Smooth muscle cell (in vitro differentiated cells): ENCODE measurements around the gene TYMP. TPM values are rescaled to one million over a fixed set of nuclear protein-coding genes. Genes with fewer than 3 reads are reported as not detected.
A peak's percentile ranks its signal among the peaks of the same experiment; 100 is the strongest.

Source experiments
- DNase-seq: peaks from one replicate; lab custom pipeline; 2025; ENCODE audit not compliant: unreplicated experiment; lab: John Stamatoyannopoulos, UW
- H2AFZ ChIP-seq: fragments of 200-600 bp; sonication (generic); 2 replicates; pipeline ENCODE4 v1.6.0; 2016; ENCODE audit warnings: antibody characterized with exemption, low read depth, mild to moderate bottlenecking
- H3F3A ChIP-seq: fragments of 200-600 bp; sonication (generic); 2 replicates; pipeline ENCODE4 v1.6.0; 2017; ENCODE audit warnings: antibody characterized with exemption, low read depth
- H3K27ac ChIP-seq: fragments of 200-600 bp; sonication (generic); 2 replicates; pipeline ENCODE4 v1.5.1; 2016; ENCODE audit warnings: low read depth, mild to moderate bottlenecking
- H3K27me3 ChIP-seq: fragments of 200-600 bp; sonication (generic); 2 replicates; pipeline ENCODE4 v1.6.1; 2016; ENCODE audit warnings: low read depth, mild to moderate bottlenecking
- H3K36me3 ChIP-seq: fragments of 200-600 bp; sonication (generic); 2 replicates; pipeline ENCODE4 v1.5.1; 2016; ENCODE audit warnings: low read depth
- H3K4me1 ChIP-seq: fragments of 200-600 bp; sonication (generic); 2 replicates; pipeline ENCODE4 v1.5.1; 2016; ENCODE audit warnings: low read depth
- H3K4me2 ChIP-seq: fragments of 200-600 bp; sonication (generic); 2 replicates; pipeline ENCODE4 v1.6.0; 2016; ENCODE audit warnings: mild to moderate bottlenecking
- H3K4me3 ChIP-seq: fragments of 200-600 bp; sonication (generic); 2 replicates; pipeline ENCODE4 v1.5.1; 2016; ENCODE audit warnings: mild to moderate bottlenecking
- H3K79me2 ChIP-seq: fragments of 200-600 bp; sonication (generic); 2 replicates; pipeline ENCODE4 v1.6.0; 2016; ENCODE audit warnings: low read depth, mild to moderate bottlenecking
- H3K9ac ChIP-seq: fragments of 200-600 bp; sonication (generic); 2 replicates; pipeline ENCODE4 v1.6.0; 2016; ENCODE audit warnings: low read depth
- H3K9me3 ChIP-seq: fragments of 200-600 bp; sonication (generic); replicated peaks from 2 replicates; pipeline ENCODE4 v1.5.1; 2016; ENCODE audit warnings: low read depth
- H4K20me1 ChIP-seq: fragments of 200-600 bp; sonication (generic); 2 replicates; pipeline ENCODE4 v1.6.0; 2016; ENCODE audit warnings: low read depth
- CTCF ChIP-seq: fragments of 200-600 bp; sonication (generic); IDR thresholded peaks from 2 replicates; pipeline ENCODE4 v1.5.1; 2017; ENCODE audit warnings: borderline replicate concordance, mild to moderate bottlenecking, antibody characterized with exemption; ENCODE audit not compliant: insufficient read depth, poor library complexity, severe bottlenecking
- WGBS: methylation state at CpG from one replicate; pipeline ENCODE4 v1.1.7; 2016; ENCODE audit warnings: low lambda C conversion rate; 5-methylcytosine and 5-hydroxymethylcytosine counted together
- polyA plus RNA-seq: library from polyadenylated mRNA; unstranded; fragments of >200 nt; fragmentation: Nextera tagmentation; extraction: Ambion mirVana; gene quantifications from 2 replicates; pipeline ENCODE4 v1.2.1, GENCODE V29; 2016
- total RNA-seq: library from RNA; depleted of rRNA; stranded (reverse); fragments of >200 nt; gene quantifications from 2 replicates; pipeline ENCODE4 v1.2.3, GENCODE V29; 2014

The TYMP gene
- total and polyA plus RNA-seq, 2 experiments from 2014 or later = 87.4 to 287 TPM

GRCh38 chr22:50530580-50530876 lies 716 bp upstream of the TYMP start:
- Histone ChIP-seq H3K4me2 (peak overlapping the region; percentile 98), H3K4me1 (peaks cover 23% of the 10 kb centered on the region), H3K4me3 (peak overlapping the region; percentile 69), H2AFZ (no peak overlapping the region), H3K27ac (peak overlapping the region; percentile 97), H3K36me3 (no peaks in the 10 kb centered on the region), H3K27me3 (no peaks in the 10 kb centered on the region), H3F3A (peaks cover 54% of the 10 kb centered on the region), H3K79me2 (no peaks in the 10 kb centered on the region), H4K20me1 (peaks cover 15% of the 10 kb centered on the region), H3K9me3 (no peaks in the 10 kb centered on the region), H3K9ac (peak overlapping the region; percentile 81)
- no peak for TF ChIP-seq CTCF
- WGBS = 12% methylated on average over 18 of the region's 21 CpGs
- no peak for DNase-seq

DNA sequence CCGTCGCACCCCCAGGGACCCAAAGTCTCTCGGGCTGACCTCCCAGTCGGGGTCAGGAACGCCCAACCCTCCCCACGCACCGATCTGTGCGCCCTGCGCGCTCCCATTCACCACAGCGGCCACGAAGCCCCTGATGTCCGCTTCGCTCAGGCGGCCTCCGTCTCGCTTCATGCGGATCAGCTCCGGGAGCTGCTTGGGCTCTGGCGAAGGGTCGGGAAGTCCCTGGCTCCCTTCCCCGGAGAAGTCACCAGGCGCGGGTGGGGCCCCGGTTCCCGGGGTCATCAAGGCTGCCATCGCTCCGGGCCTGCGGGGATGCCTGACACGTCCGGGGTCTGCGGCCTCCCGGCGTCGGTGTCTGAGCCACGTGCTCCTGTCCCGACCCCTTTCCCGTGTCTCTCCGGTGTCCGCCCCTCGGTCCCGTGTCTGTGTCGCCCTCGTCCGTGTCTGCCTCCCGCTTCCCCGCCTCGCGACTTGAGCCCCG lies 356 bp downstream of the TYMP start:
- Histone ChIP-seq H3F3A (peaks cover 56% of the 10 kb centered on the region), H3K9me3 (no peaks in the 10 kb centered on the region), H2AFZ (no peak overlapping the region), H3K4me2 (peak overlapping the region; percentile 98), H3K36me3 (no peaks in the 10 kb centered on the region), H4K20me1 (peaks cover 17% of the 10 kb centered on the region), H3K27ac (peak overlapping the region; percentile 97), H3K9ac (no peak overlapping the region), H3K79me2 (peaks cover 2% of the 10 kb centered on the region), H3K4me3 (peak overlapping the region; percentile 69), H3K27me3 (no peaks in the 10 kb centered on the region), H3K4me1 (peaks cover 23% of the 10 kb centered on the region)
- no peak for DNase-seq
- TF ChIP-seq CTCF = no peak
- 50% methylated on average over 19 of the region's 50 CpGs for WGBS

GRCh38 chr22:50528682-50529415 lies 963 bp downstream of the TYMP start:
- no peak for TF ChIP-seq CTCF

More at GRCh38 chr22:50528682-50529415, 963 bp downstream of the TYMP start:
- H3K9ac ChIP-seq = no peak overlapping the region
- H3K4me2 ChIP-seq = peak overlapping the region; percentile 98
- H3K79me2 ChIP-seq = peaks cover 8% of the 10 kb centered on the region
- no peaks in the 10 kb centered on the region for H3K27me3 ChIP-seq
- peak overlapping the region; percentile 97 for H3K27ac ChIP-seq
- peak overlapping the region; percentile 69 for H3K4me3 ChIP-seq
- no peak for DNase-seq
- H3K4me1 ChIP-seq = peaks cover 21% of the 10 kb centered on the region
- H4K20me1 ChIP-seq = peaks cover 23% of the 10 kb centered on the region
- no peaks in the 10 kb centered on the region for H3K36me3 ChIP-seq
- no peaks in the 10 kb centered on the region for H3K9me3 ChIP-seq
- 77% methylated on average over 11 of the region's 15 CpGs for WGBS
- peaks cover 61% of the 10 kb centered on the region for H3F3A ChIP-seq
- no peak overlapping the region for H2AFZ ChIP-seq
